Esophagus (tissue), 2 donors: Measurements from ENCODE around the gene CNOT6L. TPM values are rescaled to one million over a fixed set of nuclear protein-coding genes. Genes with fewer than 3 reads are reported as not detected.
"Not testable (repeated sequence)": the region's sequence is repeated elsewhere in the genome, so short reads cannot be mapped to it uniquely, and the experiment has no call there.

Experiments
- H3K27ac ChIP-seq, 2 donors: one replicate each; pipeline ENCODE4 v1.5.1; 2013; ENCODE audit warnings: low read depth in 2 of 2, mild to moderate bottlenecking in 2 of 2, inconsistent platforms in 1 of 2, low read length in 1 of 2, moderate library complexity in 1 of 2
- H3K27me3 ChIP-seq, 2 donors: one replicate each; pipeline ENCODE4 v1.6.1; 2013; ENCODE audit warnings: low read length in 2 of 2, control low read depth in 1 of 2, mild to moderate bottlenecking in 1 of 2; ENCODE audit not compliant: insufficient read depth in 2 of 2, control insufficient read depth in 1 of 2
- H3K36me3 ChIP-seq, 2 donors: one replicate each; pipeline ENCODE4 v1.6.1; 2013; ENCODE audit warnings: low read length in 1 of 2; ENCODE audit not compliant: control insufficient read depth in 2 of 2, insufficient read depth in 2 of 2
- H3K4me1 ChIP-seq, 2 donors: one replicate each; pipeline ENCODE4 v1.6.1; 2013; ENCODE audit warnings: low read length in 1 of 2; ENCODE audit not compliant: control insufficient read depth in 2 of 2, insufficient read depth in 2 of 2
- H3K4me3 ChIP-seq, 2 donors: one replicate each; pipeline ENCODE4 v1.5.1; 2013; ENCODE audit warnings: low read length in 2 of 2, mild to moderate bottlenecking in 2 of 2, low read depth in 1 of 2, moderate library complexity in 1 of 2
- H3K9me3 ChIP-seq, 2 donors: one replicate each; pipeline ENCODE4 v1.6.1; 2013; ENCODE audit warnings: mild to moderate bottlenecking in 2 of 2, low read depth in 1 of 2, low read length in 1 of 2, moderate library complexity in 1 of 2; ENCODE audit not compliant: control insufficient read depth in 2 of 2, insufficient read depth in 1 of 2
- WGBS, 2 donors: extraction: QIAGEN DNeasy Blood & Tissue Kit; methylation state at CpG; one replicate each; pipeline ENCODE4 v1.1.7; 2013; 5-methylcytosine and 5-hydroxymethylcytosine counted together
- polyA plus RNA-seq, 2 donors: library from polyadenylated mRNA; stranded (reverse); fragments of 200-250 nt; gene quantifications; one replicate each; pipeline ENCODE4 v1.2.3, GENCODE V29; 2013
- donor health status: healthy with polysubstance abuse.
- donor health status: Bipolar disorder and iron deficiency.

The CNOT6L gene
- polyA plus RNA-seq, result 1 to 10 TPM; 2.8 to 4.3 TPM

GRCh38 chr4:77818602-77819403, at the start of gene CNOT6L:
Gene CNOT6L, minus strand, starts transcription at chr4:77819368. Its CDS starts 60 bp downstream, at chr4:77819308.
- no peaks in the 10 kb centered on the region for H3K4me1 ChIP-seq
- H3K27ac ChIP-seq, result peak within 1 kb of the TSS; percentile 93 to 99
- no peaks in the 10 kb centered on the region for H3K36me3 ChIP-seq
- H3K27me3 ChIP-seq, result no peaks in the 10 kb centered on the region
- 1% methylated on average over 73 to 89 of the region's 89 CpGs for WGBS, 2 donors
- H3K4me3 ChIP-seq, result peak within 1 kb of the TSS; percentile 74 to 97
- no peaks in the 10 kb centered on the region for H3K9me3 ChIP-seq

- no peak overlapping the region for H3K4me3 ChIP-seq
- no peaks in the 10 kb centered on the region for H3K36me3 ChIP-seq
- no peaks in the 10 kb centered on the region for H3K4me1 ChIP-seq
- no peak overlapping the region for H3K27ac ChIP-seq
- WGBS, 2 donors, result 95 to 97% methylated on average over 3 of the region's 3 CpGs
- H3K9me3 ChIP-seq, result no peaks in the 10 kb centered on the region
- no peaks in the 10 kb centered on the region for H3K27me3 ChIP-seq
These were observed 46.1 kb upstream of the CNOT6L start for GRCh38 chr4:77865259-77865658.

- not testable (repeated sequence) for H3K9me3 ChIP-seq, H3K4me1 ChIP-seq, H3K27me3 ChIP-seq, H3K36me3 ChIP-seq
- Histone ChIP-seq H3K27ac (peak overlapping the region; percentile 47 to 90), H3K4me3 (peak overlapping the region; percentile 61 to 91)
- 14 to 22% methylated on average over 14 of the region's 14 CpGs for WGBS, 2 donors
These were observed 44.2 kb upstream of the CNOT6L start for GRCh38 chr4:77863341-77863740.

- Histone ChIP-seq H3K4me3 (peak within 1 kb of the TSS; percentile 61 to 91), H3K27ac (peak within 1 kb of the TSS; percentile 90 to 91), H3K4me1 (no peaks in the 10 kb centered on the region), H3K36me3 (no peaks in the 10 kb centered on the region), H3K27me3 (no peaks in the 10 kb centered on the region), H3K9me3 (no peaks in the 10 kb centered on the region)
- WGBS, 2 donors, result 0 to 1% methylated on average over 33 of the region's 33 CpGs
These were observed 43.5 kb upstream of the CNOT6L start, which contains the start of gene MRPL1 for GRCh38 chr4:77862478-77863216. Gene MRPL1, plus strand, starts transcription at chr4:77862830. Its CDS starts 19 bp downstream, at chr4:77862849.

GRCh38 chr4:77861495-77861894, 42.3 kb upstream of the CNOT6L start:
- Histone ChIP-seq H3K27ac (peak overlapping the region; percentile 44 to 90), H3K4me3 (peak overlapping the region in 1 of 2 donors; percentile 91), H3K4me1 (no peaks in the 10 kb centered on the region), H3K27me3 (no peaks in the 10 kb centered on the region), H3K36me3 (no peaks in the 10 kb centered on the region), H3K9me3 (no peaks in the 10 kb centered on the region)
- WGBS, 2 donors, result 68 to 83% methylated on average over 1 of the region's 1 CpG

- Histone ChIP-seq H3K4me1 (no peaks in the 10 kb centered on the region), H3K9me3 (no peaks in the 10 kb centered on the region), H3K36me3 (no peaks in the 10 kb centered on the region), H3K4me3 (no peak overlapping the region), H3K27me3 (no peaks in the 10 kb centered on the region), H3K27ac (no peak overlapping the region)
- WGBS, 2 donors, result 97% methylated on average over 3 of the region's 3 CpGs
These were observed 40.1 kb upstream of the CNOT6L start for GRCh38 chr4:77859256-77859655.

GRCh38 chr4:77856152-77856551, 37.0 kb upstream of the CNOT6L start:
- Histone ChIP-seq H3K4me1 (no peaks in the 10 kb centered on the region), H3K4me3 (no peak overlapping the region), H3K36me3 (no peaks in the 10 kb centered on the region), H3K9me3 (no peaks in the 10 kb centered on the region), H3K27ac (no peak overlapping the region), H3K27me3 (no peaks in the 10 kb centered on the region)
- whole genome bisulfite sequencing, 2 donors, result 79 to 90% methylated on average over 1 of the region's 1 CpG

- Histone ChIP-seq H3K4me1 (no peaks in the 10 kb centered on the region), H3K4me3 (no peak overlapping the region), H3K27me3 (no peaks in the 10 kb centered on the region), H3K36me3 (no peaks in the 10 kb centered on the region), H3K27ac (peak overlapping the region in 1 of 2 donors; percentile 70), H3K9me3 (no peaks in the 10 kb centered on the region)
- 55 to 63% methylated on average over 7 of the region's 7 CpGs for WGBS, 2 donors
These were observed 35.4 kb upstream of the CNOT6L start for GRCh38 chr4:77854431-77855111.

- no peaks in the 10 kb centered on the region for H3K4me1 ChIP-seq
- H3K36me3 ChIP-seq, result no peaks in the 10 kb centered on the region
- peak overlapping the region; percentile 49 to 52 for H3K27ac ChIP-seq
- H3K4me3 ChIP-seq, result no peak overlapping the region
- 56 to 64% methylated on average over 7 of the region's 7 CpGs for WGBS, 2 donors
- H3K9me3 ChIP-seq, result no peaks in the 10 kb centered on the region
- no peaks in the 10 kb centered on the region for H3K27me3 ChIP-seq
These were observed 33.8 kb upstream of the CNOT6L start for GRCh38 chr4:77852892-77853495.
